ENCODE data around the gene ANOS1.
"Not testable (repeated sequence)": the region's sequence is repeated elsewhere in the genome, so short reads cannot be mapped to it uniquely, and the experiment has no call there.

Gene ANOS1

GRCh38 chrX:8731559-8732395, at the start of gene ANOS1:
TSS of gene ANOS1 (minus strand) at chrX:8732137. CDS start at chrX:8732036, 101 bp downstream.
- DNase-seq = no peak

GRCh38 chrX:8773117-8773516, 41.2 kb upstream of the ANOS1 start:
- DNase-seq = no peak

GRCh38 chrX:8760021-8760420, 28.1 kb upstream of the ANOS1 start:
- no peak for DNase-seq

GRCh38 chrX:8758706-8759105, 26.8 kb upstream of the ANOS1 start:
- DNase-seq = not testable (repeated sequence)

GRCh38 chrX:8757609-8758389, 25.9 kb upstream of the ANOS1 start:
- not testable (repeated sequence) for DNase-seq

GRCh38 chrX:8755813-8756212, 23.9 kb upstream of the ANOS1 start:
- DNase-seq = no peak

- DNase-seq = no peak
These were observed 23.2 kb upstream of the ANOS1 start for GRCh38 chrX:8755116-8755515.

GRCh38 chrX:8749697-8750096, 17.8 kb upstream of the ANOS1 start:
- DNase-seq = no peak

GRCh38 chrX:8748855-8749254, 16.9 kb upstream of the ANOS1 start:
- peak; percentile 9 for DNase-seq

GRCh38 chrX:8743126-8743732, 11.3 kb upstream of the ANOS1 start:
- DNase-seq = peak; percentile 39

GRCh38 chrX:8741981-8742380, 10.0 kb upstream of the ANOS1 start:
- no peak for DNase-seq

- DNase-seq = peak; percentile 45
These were observed 6.8 kb upstream of the ANOS1 start for GRCh38 chrX:8738588-8739189.

GRCh38 chrX:8737883-8738282, 5.9 kb upstream of the ANOS1 start:
- no peak for DNase-seq

GRCh38 chrX:8730812-8731558, 952 bp downstream of the ANOS1 start:
- DNase-seq = no peak

- DNase-seq = no peak
These were observed 2.1 kb downstream of the ANOS1 start for GRCh38 chrX:8729811-8730210.

GRCh38 chrX:8728932-8729535, 2.9 kb downstream of the ANOS1 start:
- no peak for DNase-seq

- DNase-seq = no peak
These were observed 5.8 kb downstream of the ANOS1 start for GRCh38 chrX:8726031-8726652.

- peak; percentile 60 for DNase-seq
These were observed 7.6 kb downstream of the ANOS1 start for GRCh38 chrX:8724300-8724699.

- DNase-seq = no peak
These were observed 10.4 kb downstream of the ANOS1 start for GRCh38 chrX:8721536-8721935.

- DNase-seq = no peak
These were observed 11.8 kb downstream of the ANOS1 start for GRCh38 chrX:8720136-8720535.

GRCh38 chrX:8717354-8717753, 14.6 kb downstream of the ANOS1 start:
- no peak for DNase-seq

GRCh38 chrX:8714164-8714563, 17.8 kb downstream of the ANOS1 start:
- no peak for DNase-seq
